Endothelial cell of hepatic sinusoid (primary cell): ENCODE data around the gene ZNF831.

ENCODE experiments used
- in situ Hi-C: cut with HindIII; loops from 2 replicates; pipeline ENCODE4 v1.10.0; 2017; ENCODE audit warnings: low sequenced_read_pairs

Gene ZNF831

DNA sequence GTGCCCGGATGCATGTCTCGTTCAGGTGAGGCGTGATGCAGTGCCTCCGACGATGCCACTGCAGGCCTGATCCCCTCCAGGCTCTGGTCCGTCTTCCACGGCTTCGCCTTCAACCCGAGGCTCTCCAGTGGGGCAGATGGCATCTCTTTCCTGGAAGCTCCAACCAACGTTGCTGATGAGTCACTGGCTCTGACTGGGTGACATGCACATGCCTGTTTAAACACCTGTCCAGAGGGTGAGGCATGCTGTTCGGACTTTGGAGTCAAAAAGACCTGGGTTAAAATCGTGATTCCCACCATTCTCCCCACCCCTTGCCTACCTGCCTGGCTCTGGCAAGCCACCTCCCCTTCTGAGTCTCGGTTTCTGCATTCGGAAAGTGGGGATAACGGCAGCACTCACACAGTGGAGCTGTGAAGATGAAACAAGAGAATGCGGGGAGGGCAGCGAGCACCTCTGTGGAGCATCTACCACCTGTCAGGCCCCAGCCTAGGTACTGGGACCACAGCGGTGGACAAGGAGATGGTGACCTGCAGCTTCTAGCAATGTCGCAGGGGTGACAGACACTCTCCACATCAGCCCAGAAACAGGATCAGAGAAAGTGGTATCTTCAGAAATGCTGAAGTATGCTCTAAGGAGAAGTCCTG is 128.2 kb downstream of the ZNF831 start:
- in situ Hi-C loops: no loop called here

DNA sequence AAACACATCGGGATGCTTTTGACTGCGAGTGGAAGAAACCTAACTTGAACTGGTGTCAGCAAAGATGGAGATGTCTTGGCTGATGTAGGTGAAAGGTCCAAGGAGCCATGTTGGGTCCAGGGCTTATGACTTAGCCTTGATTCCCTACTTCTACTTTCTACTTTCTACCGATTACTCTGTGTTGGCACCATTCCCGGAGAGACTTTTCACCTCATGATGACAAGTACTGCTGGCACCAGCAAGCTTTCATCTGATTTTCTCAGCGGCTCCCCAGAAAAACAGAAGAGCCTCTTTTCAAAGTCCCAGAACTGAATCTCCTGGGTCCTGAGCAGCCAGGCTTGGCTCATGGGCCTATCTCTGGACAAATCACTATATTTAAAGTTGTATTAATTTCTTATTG is 131.9 kb downstream of the ZNF831 start:
- in situ Hi-C loops: no loop called here

DNA sequence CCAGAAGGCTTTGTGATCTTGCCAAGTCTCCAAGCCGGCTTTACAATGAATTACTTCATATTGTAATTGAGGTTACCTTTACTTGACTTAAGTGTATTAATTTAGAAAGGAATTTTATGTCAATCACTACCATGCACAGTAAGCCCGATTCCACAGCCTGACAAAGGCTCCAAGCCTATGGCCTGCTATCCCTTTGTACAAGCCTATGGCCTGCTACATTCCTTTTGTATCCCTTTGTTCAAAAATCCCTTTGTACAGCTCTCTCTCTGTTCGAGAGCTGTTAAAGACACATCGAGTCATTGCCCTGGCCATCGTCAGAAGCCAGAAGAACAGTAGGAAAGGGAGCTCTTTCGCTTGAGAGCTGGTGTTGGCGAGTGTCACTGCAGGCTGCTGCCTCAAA is 134.1 kb downstream of the ZNF831 start:
- in situ Hi-C loops: no loop called here

DNA sequence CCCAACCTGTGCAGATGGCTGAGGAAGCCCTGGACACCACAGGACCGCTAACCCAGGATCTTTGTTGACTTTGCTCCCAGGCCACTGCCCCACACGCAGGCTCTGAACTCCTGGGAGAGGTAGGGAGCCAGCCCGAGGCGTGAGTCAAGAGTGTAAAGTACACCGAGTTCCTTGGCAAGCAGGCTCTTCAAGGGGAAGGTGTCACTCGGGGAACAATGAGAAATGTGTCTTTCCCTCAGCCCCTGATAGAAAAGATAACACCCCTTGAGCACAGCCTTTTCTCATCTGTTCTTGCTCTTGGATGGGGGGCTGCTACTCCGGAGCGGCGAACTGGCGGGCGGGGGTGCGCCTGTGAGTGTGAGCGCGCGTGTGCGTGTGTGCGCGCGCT is 136.3 kb downstream of the ZNF831 start:
- in situ Hi-C loops: no loop called here

DNA sequence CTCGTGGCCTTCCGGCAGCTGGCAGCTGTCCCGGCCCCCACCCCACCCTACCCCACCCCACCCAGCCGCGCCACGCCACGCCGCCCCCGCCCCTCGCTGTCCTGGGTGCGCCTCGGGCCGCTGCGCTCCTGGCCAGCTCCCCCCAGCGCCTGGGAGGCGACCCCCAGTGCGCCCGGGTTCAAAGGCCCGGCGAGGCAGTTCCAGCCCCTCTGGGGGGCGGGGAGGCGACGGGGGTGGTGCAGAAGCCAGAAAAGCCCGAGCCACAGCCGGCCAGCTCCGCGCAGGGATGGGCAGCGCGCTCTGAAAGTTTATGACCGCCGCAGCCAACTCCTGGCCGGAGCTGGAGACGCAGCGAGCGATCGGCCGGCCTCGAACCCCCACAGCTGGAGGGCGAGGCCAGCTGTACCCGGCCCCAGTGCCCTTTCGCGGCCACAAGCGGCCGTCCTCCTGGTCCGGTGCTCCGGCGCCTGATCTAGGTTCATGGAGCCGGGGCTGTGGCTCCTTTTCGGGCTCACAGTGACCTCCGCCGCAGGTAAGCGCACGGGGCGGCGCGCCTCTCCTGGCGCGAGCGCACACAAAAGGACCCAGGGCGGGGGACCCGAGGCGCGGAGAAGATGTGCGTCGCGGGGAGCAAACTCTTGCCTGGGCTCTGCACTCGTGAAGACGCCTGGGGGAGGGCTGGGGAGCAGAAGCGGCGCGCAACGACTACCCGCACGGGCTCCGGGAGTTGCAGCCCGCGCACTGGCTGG is 136.9 kb downstream of the ZNF831 start, which contains the start of gene EDN3:
EDN3 (plus strand) TSS at position 279 of the 749 bp plus-strand sequence; CDS start at position 481, 202 bp downstream.
- in situ Hi-C loops: no loop called here

DNA sequence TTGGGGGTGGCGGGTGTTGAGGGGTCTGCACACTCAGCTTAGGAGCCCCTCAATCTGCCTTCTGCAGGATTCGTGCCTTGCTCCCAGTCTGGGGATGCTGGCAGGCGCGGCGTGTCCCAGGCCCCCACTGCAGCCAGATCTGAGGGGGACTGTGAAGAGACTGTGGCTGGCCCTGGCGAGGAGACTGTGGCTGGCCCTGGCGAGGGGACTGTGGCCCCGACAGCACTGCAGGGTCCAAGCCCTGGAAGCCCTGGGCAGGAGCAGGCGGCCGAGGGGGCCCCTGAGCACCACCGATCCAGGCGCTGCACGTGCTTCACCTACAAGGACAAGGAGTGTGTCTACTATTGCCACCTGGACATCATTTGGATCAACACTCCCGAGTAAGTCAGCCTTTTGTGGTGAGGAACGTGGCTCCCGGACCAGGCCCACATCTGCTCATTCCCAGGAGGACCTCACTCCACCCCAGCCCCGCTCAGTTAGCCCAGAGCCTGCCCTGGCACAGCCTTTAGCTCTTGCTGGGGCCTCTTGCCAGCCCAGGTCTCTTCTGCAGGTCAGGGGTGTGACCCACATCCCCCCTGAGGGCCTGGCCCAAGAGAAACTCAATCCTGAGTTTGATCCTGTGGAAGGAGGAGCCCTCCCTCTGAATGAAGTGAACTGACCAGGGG is 137.9 kb downstream of the ZNF831 start:
- in situ Hi-C loops: no loop called here

DNA sequence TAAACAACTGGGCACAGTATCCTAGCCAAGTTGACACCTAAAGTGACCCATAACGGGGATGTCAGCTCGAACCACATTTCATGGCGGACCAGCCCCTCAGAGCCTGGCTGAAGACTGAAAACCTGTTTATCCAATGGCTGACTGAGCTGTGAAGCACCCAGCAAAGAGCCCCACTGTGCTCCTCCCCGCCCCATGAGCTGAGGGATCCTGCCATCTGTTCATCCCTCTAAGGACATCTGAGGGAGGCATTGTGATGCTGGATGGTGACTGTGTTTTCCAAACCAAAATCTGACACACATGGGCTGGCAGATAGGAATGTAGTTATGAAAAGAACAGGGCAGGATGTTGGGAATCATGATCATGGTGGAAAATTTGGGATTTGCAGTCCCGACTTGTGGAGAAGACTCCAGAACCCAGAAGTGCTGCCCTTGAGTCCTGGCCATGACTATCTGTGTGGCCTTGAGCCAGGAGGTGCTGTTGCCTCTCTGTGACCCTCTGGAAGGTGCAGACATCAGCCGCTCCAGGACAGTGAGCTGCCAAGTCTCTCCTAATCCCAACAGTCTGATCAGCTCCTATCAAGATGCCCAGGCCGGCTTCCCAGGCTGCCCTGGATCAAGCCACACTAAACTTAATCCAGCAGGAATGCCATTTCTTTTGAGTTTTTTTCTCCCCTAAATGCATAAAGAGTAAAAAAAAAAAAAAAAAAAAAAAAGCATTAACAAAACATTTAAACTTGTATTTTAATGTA is 142.5 kb downstream of the ZNF831 start:
- in situ Hi-C loops: no loop called here

DNA sequence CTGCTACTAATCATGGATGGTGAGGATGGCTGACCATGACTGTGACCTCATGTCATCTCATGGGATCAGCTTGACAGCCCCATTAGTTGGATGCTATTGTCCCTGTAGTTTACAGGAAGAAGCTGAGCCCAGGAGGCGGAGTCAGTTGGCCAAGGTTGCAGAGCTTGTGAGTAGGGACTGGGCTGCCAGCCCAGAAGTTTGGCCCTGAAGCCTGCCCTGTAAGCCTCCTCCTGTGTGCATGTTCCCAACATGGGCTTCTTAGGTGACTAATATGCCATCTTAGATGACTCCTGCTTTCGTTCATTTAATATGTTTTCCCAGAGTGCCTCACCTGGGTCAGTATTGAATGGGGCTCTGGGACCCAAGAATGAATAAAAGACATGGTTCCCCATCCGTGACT is 143.6 kb downstream of the ZNF831 start:
- in situ Hi-C loops: no loop called here
